OCI-LY7 (cell line): ENCODE results near the gene DNAH9.

Experiments
- CTCF ChIP-seq: fragments of 200-600 bp; sonication (generic); conservative IDR thresholded peaks from 2 replicates; pipeline ENCODE4 v1.5.1; 2014; ENCODE audit warnings: mild to moderate bottlenecking, antibody characterized with exemption, low read length, moderate library complexity, mixed read lengths
- EZH2phosphoT487 ChIP-seq: fragments of 200-600 bp; sonication (generic); IDR thresholded peaks from 2 replicates; pipeline ENCODE4 v1.6.1; 2018; ENCODE audit warnings: low read depth, borderline replicate concordance, mild to moderate bottlenecking, mixed run types, antibody characterized with exemption, low read length, moderate library complexity, mixed read lengths

GRCh38 chr17:11805952-11806351 lies 207.7 kb downstream of the DNAH9 start:
- no peak for TF ChIP-seq CTCF
- TF ChIP-seq EZH2phosphoT487, result no peak
